Neural cell (in vitro differentiated cells): ENCODE data around the gene ALB. TPM values are rescaled to one million over a fixed set of nuclear protein-coding genes. Genes with fewer than 3 reads are reported as not detected.

Experiments
- H2AFZ ChIP-seq: fragments of 200-600, 300-800 bp; sonication (generic), shearing (Covaris generic); 2 replicates; pipeline ENCODE4 v1.6.0; 2014; ENCODE audit warnings: low read depth, mild to moderate bottlenecking, antibody characterized with exemption, low read length, moderate library complexity
- H3F3A ChIP-seq: fragments of 200-600 bp; shearing (Covaris generic); 2 replicates; pipeline ENCODE4 v1.6.1; 2016; ENCODE audit warnings: mild to moderate bottlenecking, moderate library complexity, mixed read lengths, antibody characterized with exemption, low read length; ENCODE audit not compliant: insufficient read depth, poor library complexity, severe bottlenecking
- H3K27ac ChIP-seq: fragments of 200-600, 300-800 bp; sonication (generic), shearing (Covaris generic); 2 replicates; pipeline ENCODE4 v1.5.1; 2014; ENCODE audit warnings: mild to moderate bottlenecking, low read length, moderate library complexity
- H3K27me3 ChIP-seq: fragments of 300-800, 200-600 bp; sonication (generic), shearing (Covaris generic); 2 replicates; pipeline ENCODE4 v1.6.0; 2014; ENCODE audit warnings: mild to moderate bottlenecking, low read depth, low read length, moderate library complexity; ENCODE audit not compliant: insufficient read depth
- H3K36me3 ChIP-seq: fragments of 300-800, 200-600 bp; sonication (generic), shearing (Covaris generic); 2 replicates; pipeline ENCODE4 v1.5.1; 2014; ENCODE audit warnings: mild to moderate bottlenecking, antibody characterized with exemption, low read length, moderate library complexity; ENCODE audit not compliant: insufficient read depth
- H3K4me2 ChIP-seq: fragments of 300-800, 200-600 bp; sonication (generic), shearing (Covaris generic); 2 replicates; pipeline ENCODE4 v1.6.0; 2014; ENCODE audit warnings: mild to moderate bottlenecking, low read length
- H3K4me3 ChIP-seq: fragments of 300-800, 200-600 bp; sonication (generic), shearing (Covaris generic); 2 replicates; pipeline ENCODE4 v1.5.1; 2014; ENCODE audit warnings: mild to moderate bottlenecking, low read length, moderate library complexity
- H3K79me2 ChIP-seq: fragments of 200-600 bp; shearing (Covaris generic); replicated peaks from 2 replicates; pipeline ENCODE4 v1.6.0; 2014; ENCODE audit warnings: mild to moderate bottlenecking, low read length, moderate library complexity; ENCODE audit not compliant: insufficient read depth
- H3K9ac ChIP-seq: fragments of 300-800, 200-600 bp; sonication (generic), shearing (Covaris generic); 2 replicates; pipeline ENCODE4 v1.6.1; 2016; ENCODE audit warnings: mild to moderate bottlenecking, low read length, mixed read lengths
- H3K9me2 ChIP-seq: fragments of 200-600 bp; shearing (Covaris generic); 2 replicates; pipeline ENCODE4 v1.6.1; 2016; ENCODE audit warnings: mild to moderate bottlenecking, low read length, mixed read lengths; ENCODE audit not compliant: insufficient read depth
- H3K9me3 ChIP-seq: fragments of 200-600, 300-800 bp; sonication (generic), shearing (Covaris generic); 2 replicates; pipeline ENCODE4 v1.6.1; 2016; ENCODE audit warnings: mild to moderate bottlenecking, mixed run types, low read length, moderate library complexity, mixed read lengths
- H4K20me1 ChIP-seq: fragments of 200-600 bp; shearing (Covaris generic); 2 replicates; pipeline ENCODE4 v1.6.1; 2016; ENCODE audit warnings: mild to moderate bottlenecking, mixed run types; ENCODE audit not compliant: insufficient read depth
- EP300 ChIP-seq: fragments of 450-650 bp; conservative IDR thresholded peaks from 2 replicates; pipeline ENCODE4 v1.6.1; 2014; ENCODE audit warnings: antibody characterized with exemption, mild to moderate bottlenecking, moderate library complexity; ENCODE audit not compliant: poor library complexity, severe bottlenecking
- EZH2 ChIP-seq: fragments of 200-600, 300-800 bp; shearing (Covaris generic), sonication (generic); IDR thresholded peaks from 2 replicates; pipeline ENCODE4 v1.6.1; 2014; ENCODE audit warnings: antibody characterized with exemption, low read length, borderline replicate concordance, mild to moderate bottlenecking; ENCODE audit not compliant: insufficient read depth, poor library complexity, severe bottlenecking
- MXI1 ChIP-seq: fragments of 450-650 bp; conservative IDR thresholded peaks from 2 replicates; pipeline ENCODE4 v1.6.1; 2014; ENCODE audit warnings: antibody characterized with exemption, mild to moderate bottlenecking; ENCODE audit not compliant: poor library complexity, severe bottlenecking
- POLR2AphosphoS5 ChIP-seq: IDR thresholded peaks from 2 replicates; pipeline ENCODE4 v1.6.1; 2012
- RAD21 ChIP-seq: fragments of 450-650 bp; conservative IDR thresholded peaks from 2 replicates; pipeline ENCODE4 v1.6.1; 2014; ENCODE audit warnings: antibody characterized with exemption, mild to moderate bottlenecking, moderate library complexity
- SMC3 ChIP-seq: fragments of 450-650 bp; conservative IDR thresholded peaks from 2 replicates; pipeline ENCODE4 v1.6.1; 2014; ENCODE audit warnings: antibody characterized with exemption, mild to moderate bottlenecking, moderate library complexity; ENCODE audit not compliant: poor library complexity
- TAF1 ChIP-seq: IDR thresholded peaks from 2 replicates; pipeline ENCODE4 v1.6.1; 2012; ENCODE audit warnings: low read depth
- polyA plus RNA-seq: library from polyadenylated mRNA; depleted of rRNA; stranded (reverse); fragments of >200 nt; gene quantifications from 2 replicates; pipeline ENCODE4 v1.2.3, GENCODE V29; 2014
- TF ChIP-seq, protein P1 (sequence below): fragments of 450-650 bp; IDR thresholded peaks from 2 replicates; pipeline ENCODE4 v1.5.1; 2014; ENCODE audit warnings: antibody characterized with exemption, mild to moderate bottlenecking, moderate library complexity; ENCODE audit not compliant: poor library complexity, severe bottlenecking
- TF ChIP-seq, protein P2 (sequence below): IDR thresholded peaks from 2 replicates; pipeline ENCODE4 v1.6.1; 2012; ENCODE audit warnings: borderline replicate concordance

Gene ALB
- polyA plus RNA-seq, 1 donor from 2014 or later, result 3.4 TPM

- no peaks in the 10 kb centered on the region for H3K79me2 ChIP-seq
- no peak overlapping the region for H2AFZ ChIP-seq
- H4K20me1 ChIP-seq, result no peaks in the 10 kb centered on the region
- H3K9ac ChIP-seq, result no peak overlapping the region
- no peak overlapping the region for H3K4me2 ChIP-seq
- peaks cover 13% of the 10 kb centered on the region for H3K27me3 ChIP-seq
- no peaks in the 10 kb centered on the region for H3K9me2 ChIP-seq
- no peak overlapping the region for H3K4me3 ChIP-seq
- H3K9me3 ChIP-seq, result no peaks in the 10 kb centered on the region
- no peaks in the 10 kb centered on the region for H3K36me3 ChIP-seq
- TF ChIP-seq EP300 (no peak), SMC3 (no peak), RAD21 (no peak), MXI1 (no peak), POLR2AphosphoS5 (no peak), TAF1 (no peak), EZH2 (no peak)
- TF ChIP-seq, protein P1, sequence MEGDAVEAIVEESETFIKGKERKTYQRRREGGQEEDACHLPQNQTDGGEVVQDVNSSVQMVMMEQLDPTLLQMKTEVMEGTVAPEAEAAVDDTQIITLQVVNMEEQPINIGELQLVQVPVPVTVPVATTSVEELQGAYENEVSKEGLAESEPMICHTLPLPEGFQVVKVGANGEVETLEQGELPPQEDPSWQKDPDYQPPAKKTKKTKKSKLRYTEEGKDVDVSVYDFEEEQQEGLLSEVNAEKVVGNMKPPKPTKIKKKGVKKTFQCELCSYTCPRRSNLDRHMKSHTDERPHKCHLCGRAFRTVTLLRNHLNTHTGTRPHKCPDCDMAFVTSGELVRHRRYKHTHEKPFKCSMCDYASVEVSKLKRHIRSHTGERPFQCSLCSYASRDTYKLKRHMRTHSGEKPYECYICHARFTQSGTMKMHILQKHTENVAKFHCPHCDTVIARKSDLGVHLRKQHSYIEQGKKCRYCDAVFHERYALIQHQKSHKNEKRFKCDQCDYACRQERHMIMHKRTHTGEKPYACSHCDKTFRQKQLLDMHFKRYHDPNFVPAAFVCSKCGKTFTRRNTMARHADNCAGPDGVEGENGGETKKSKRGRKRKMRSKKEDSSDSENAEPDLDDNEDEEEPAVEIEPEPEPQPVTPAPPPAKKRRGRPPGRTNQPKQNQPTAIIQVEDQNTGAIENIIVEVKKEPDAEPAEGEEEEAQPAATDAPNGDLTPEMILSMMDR, result no peak
- TF ChIP-seq, protein P2, sequence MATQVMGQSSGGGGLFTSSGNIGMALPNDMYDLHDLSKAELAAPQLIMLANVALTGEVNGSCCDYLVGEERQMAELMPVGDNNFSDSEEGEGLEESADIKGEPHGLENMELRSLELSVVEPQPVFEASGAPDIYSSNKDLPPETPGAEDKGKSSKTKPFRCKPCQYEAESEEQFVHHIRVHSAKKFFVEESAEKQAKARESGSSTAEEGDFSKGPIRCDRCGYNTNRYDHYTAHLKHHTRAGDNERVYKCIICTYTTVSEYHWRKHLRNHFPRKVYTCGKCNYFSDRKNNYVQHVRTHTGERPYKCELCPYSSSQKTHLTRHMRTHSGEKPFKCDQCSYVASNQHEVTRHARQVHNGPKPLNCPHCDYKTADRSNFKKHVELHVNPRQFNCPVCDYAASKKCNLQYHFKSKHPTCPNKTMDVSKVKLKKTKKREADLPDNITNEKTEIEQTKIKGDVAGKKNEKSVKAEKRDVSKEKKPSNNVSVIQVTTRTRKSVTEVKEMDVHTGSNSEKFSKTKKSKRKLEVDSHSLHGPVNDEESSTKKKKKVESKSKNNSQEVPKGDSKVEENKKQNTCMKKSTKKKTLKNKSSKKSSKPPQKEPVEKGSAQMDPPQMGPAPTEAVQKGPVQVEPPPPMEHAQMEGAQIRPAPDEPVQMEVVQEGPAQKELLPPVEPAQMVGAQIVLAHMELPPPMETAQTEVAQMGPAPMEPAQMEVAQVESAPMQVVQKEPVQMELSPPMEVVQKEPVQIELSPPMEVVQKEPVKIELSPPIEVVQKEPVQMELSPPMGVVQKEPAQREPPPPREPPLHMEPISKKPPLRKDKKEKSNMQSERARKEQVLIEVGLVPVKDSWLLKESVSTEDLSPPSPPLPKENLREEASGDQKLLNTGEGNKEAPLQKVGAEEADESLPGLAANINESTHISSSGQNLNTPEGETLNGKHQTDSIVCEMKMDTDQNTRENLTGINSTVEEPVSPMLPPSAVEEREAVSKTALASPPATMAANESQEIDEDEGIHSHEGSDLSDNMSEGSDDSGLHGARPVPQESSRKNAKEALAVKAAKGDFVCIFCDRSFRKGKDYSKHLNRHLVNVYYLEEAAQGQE, result no peak
- no peak overlapping the region for H3K27ac ChIP-seq
- no peaks in the 10 kb centered on the region for H3F3A ChIP-seq
Observed at GRCh38 chr4:73456177-73457022, 52.3 kb downstream of the ALB start.

- Histone ChIP-seq H3K79me2 (no peaks in the 10 kb centered on the region), H3F3A (no peaks in the 10 kb centered on the region), H3K27me3 (peaks cover under 1% of the 10 kb centered on the region), H3K4me3 (no peak overlapping the region), H3K27ac (no peak overlapping the region), H3K9me3 (no peaks in the 10 kb centered on the region), H3K4me2 (no peak overlapping the region), H3K36me3 (no peaks in the 10 kb centered on the region), H3K9ac (no peak overlapping the region), H4K20me1 (no peaks in the 10 kb centered on the region), H2AFZ (no peak overlapping the region), H3K9me2 (no peaks in the 10 kb centered on the region)
- no peak for TF ChIP-seq MXI1
- TF ChIP-seq, protein P2, result no peak
- TF ChIP-seq, protein P1, result no peak
- TF ChIP-seq TAF1, result no peak
- no peak for TF ChIP-seq RAD21
- no peak for TF ChIP-seq POLR2AphosphoS5
- no peak for TF ChIP-seq SMC3
- no peak for TF ChIP-seq EZH2
- no peak for TF ChIP-seq EP300
Observed at GRCh38 chr4:73458184-73459047, 54.3 kb downstream of the ALB start.
